PFSK-1 (cell line): ENCODE measurements around the gene ZNF385C.

Experiments
- POLR2AphosphoS5 ChIP-seq: IDR thresholded peaks from 2 replicates; pipeline ENCODE4 v1.6.1; 2012; ENCODE audit warnings: low read depth, mild to moderate bottlenecking, control low read depth, low read length, moderate library complexity
- REST ChIP-seq, 2 experiments: IDR thresholded peaks; 2 replicates each; pipeline versions ENCODE4 v1.6.1 to v1.8.0; 2011 to 2012; ENCODE audit warnings: low read depth in 2 of 2, low read length in 2 of 2, control low read depth in 1 of 2, inconsistent platforms in 1 of 2, mild to moderate bottlenecking in 1 of 2, moderate library complexity in 1 of 2; ENCODE audit not compliant: insufficient read depth in 1 of 2

DNA sequence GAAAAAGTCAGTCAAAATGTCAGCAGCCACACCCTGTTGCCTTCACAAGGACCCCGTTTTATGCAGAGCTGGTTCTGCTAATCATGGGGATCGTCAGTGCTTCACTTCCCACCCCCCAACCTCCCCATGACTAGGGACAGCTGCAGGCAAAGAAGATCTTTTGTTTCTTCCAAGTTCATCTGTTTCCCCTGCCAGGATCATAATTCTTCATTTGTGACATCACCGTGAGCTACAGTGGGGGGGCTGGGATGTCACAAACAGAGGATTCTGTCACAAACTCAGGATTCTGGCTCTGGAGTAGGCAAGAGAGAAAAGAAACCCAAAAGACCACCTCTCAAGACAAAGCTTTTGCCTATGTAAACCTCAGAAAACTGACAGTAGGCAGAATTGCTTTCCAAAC lies 105.7 kb downstream of the ZNF385C start:
- TF ChIP-seq POLR2AphosphoS5 (no peak), REST (IDR thresholded peaks at IDR 0.05; ENCODE audit: insufficient read depth in 1 of 2, low read depth in 2 of 2, low read length in 2 of 2) (no peak)
